GM19351 (cell line): ENCODE results near the gene ZNF682.
"Not testable (repeated sequence)": the region's sequence is repeated elsewhere in the genome, so short reads cannot be mapped to it uniquely, and the experiment has no call there.

ENCODE experiments used
- ATAC-seq: cut with Tn5 transposase; IDR thresholded peaks from one replicate; pipeline ENCODE4 v1.9.1; 2021; ENCODE audit warnings: mild to moderate bottlenecking, moderate library complexity; ENCODE audit not compliant: unreplicated experiment

The ZNF682 gene

DNA sequence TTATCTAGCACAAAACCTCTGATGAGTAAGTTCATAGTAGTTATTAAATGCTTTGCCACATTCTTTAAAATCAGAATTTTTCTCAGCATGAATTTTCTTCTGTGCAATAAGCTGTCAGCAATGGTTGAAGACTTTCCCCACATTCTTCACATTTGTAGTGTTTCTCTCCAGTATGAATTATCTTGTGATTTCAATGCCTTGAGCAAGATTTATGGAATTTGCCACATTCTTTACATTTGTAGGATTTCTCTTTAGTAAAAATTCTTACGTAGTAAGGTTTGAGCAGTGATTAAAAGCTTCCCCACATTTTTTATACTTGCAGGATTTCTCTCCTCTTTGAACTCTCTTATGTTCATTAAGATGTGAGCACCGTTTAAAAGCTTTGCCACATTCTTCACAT lies 33.6 kb downstream of the ZNF682 start:
- ATAC-seq = no peak

GRCh38 chr19:19997656-19998268 lies 41.5 kb downstream of the ZNF682 start:
- no peak for ATAC-seq

- no peak for ATAC-seq
These were observed 72.4 kb downstream of the ZNF682 start for GRCh38 chr19:19966862-19967261.

DNA sequence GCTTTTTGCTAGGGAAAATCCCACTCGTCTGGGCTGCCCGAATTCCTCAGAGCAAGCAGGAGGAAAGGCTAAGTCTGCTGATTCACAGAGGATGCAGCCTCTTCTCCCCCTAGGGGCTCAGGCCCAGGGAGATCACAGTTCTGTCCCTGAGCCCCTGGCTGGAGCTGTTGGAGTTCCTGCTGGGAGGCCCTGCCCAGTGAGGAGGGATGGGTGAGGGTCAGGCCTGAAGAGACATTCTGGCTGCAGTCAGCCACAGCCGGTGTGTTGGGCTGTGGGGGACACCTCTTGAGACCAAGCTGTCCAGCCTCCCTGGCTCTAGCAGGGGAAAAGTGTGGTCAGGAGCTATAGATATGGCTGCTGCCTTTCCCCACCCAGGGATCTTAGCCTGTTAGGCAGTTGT lies 73.2 kb downstream of the ZNF682 start:
- not testable (repeated sequence) for ATAC-seq

DNA sequence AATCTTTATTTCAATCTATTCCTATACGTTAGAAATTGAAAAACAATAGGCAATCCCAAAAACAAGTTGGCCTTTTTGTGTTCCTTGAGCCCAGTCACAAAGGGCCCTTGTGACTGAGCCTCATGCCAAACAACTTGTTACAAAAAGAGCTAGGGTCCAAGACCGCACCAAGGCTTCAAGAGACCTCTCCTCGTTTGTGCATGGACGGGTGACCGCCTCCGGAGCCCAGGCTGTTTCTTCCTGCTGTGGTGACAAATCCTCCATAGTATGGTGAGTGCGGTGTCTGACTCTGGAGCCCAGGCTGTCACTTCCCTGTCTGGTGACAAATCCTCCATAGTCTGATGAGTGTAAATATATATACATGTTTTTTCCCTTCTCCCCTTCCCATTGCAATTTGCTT lies 74.9 kb downstream of the ZNF682 start:
- no peak for ATAC-seq

GRCh38 chr19:19959151-19959799 lies 80.0 kb downstream of the ZNF682 start:
- ATAC-seq = not testable (repeated sequence)

DNA sequence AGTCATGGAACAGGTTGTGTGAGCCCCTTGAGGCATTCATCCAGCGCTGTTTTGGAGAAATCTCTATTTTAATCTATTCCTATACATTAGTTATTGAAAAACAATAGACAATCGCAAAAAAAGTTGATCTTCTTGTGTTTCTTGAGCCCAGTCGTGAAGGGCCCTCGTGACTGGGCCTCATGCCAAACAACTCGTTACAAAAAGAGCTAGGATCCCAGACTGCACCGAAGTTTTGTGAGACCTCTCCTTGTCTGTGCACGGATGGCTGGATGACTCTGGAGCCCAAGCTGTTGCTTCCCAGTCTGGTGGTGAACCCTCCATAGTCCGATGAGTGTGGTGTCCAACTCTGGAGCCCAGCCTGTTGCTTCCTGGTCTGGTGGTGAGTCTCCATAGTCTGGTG lies 81.5 kb downstream of the ZNF682 start:
- ATAC-seq = not testable (repeated sequence)

DNA sequence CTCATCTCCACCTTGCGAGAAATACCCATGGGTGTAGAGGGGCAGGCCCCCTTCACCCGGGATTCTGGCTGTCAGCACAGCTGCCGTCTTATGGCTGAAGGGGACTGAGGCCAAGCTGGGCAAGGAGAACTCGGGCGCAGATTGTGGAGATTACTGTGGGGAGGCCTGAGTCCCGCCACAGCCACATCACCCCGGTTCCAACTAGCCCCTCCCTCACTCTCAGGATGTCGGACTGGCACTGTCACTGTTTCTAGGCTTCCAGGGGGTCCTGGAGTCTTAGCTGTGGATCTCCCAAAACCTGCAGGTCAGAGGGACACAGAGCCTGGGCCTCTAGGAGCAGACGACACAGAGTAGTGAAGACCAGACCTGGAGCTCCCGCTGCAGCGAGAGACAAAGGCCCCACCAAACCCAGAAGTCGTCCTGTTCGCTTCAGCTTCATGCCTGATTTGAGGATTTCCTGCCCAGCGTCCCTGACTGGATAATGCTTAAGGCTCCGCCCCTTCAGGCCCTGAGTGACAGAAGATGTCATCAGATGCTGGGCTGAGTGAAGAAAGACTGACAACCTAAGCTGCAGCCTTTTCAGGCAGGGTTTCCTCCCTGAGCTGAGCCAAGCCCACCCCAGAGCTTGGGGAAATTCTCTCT lies 82.8 kb downstream of the ZNF682 start:
- no peak for ATAC-seq

GRCh38 chr19:19955208-19955607 lies 84.1 kb downstream of the ZNF682 start:
- ATAC-seq = no peak
